Measurements from ENCODE around the gene EHD2. TPM values are rescaled to one million over a fixed set of nuclear protein-coding genes. Genes with fewer than 3 reads are reported as not detected.
A peak's percentile ranks its signal among the peaks of the same experiment; 100 is the strongest.
"Not testable (repeated sequence)": the region's sequence is repeated elsewhere in the genome, so short reads cannot be mapped to it uniquely, and the experiment has no call there.

The EHD2 gene
- polyA plus RNA-seq, 4 donors, result 28.4 to 44.3 (median 35.6) TPM

- DNase-seq (ENCODE audit: low read depth in 4 of 4, low spot score in 2 of 4), result peak; percentile 91 to 96 (median 92)
These were observed 32.0 kb downstream of the EHD2 start, which contains the start of gene NOP53 for GRCh38 chr19:47745010-47745901. Gene NOP53, plus strand, starts transcription at chr19:47745546. Its CDS starts 14 bp downstream, at chr19:47745560.

GRCh38 chr19:47746129-47746528 is 32.9 kb downstream of the EHD2 start:
- not testable (repeated sequence) for DNase-seq (ENCODE audit: low read depth in 4 of 4, low spot score in 2 of 4)

GRCh38 chr19:47749326-47749725 is 36.1 kb downstream of the EHD2 start:
- DNase-seq (ENCODE audit: low read depth in 4 of 4, low spot score in 2 of 4), result no peak

- no peak for DNase-seq (ENCODE audit: low read depth in 4 of 4, low spot score in 2 of 4)
These were observed 37.5 kb downstream of the EHD2 start for GRCh38 chr19:47750752-47751151.

GRCh38 chr19:47752440-47753211 is 39.4 kb downstream of the EHD2 start:
- no peak for DNase-seq (ENCODE audit: low read depth in 4 of 4, low spot score in 2 of 4)

GRCh38 chr19:47754206-47755064 is 41.2 kb downstream of the EHD2 start:
- no peak for DNase-seq (ENCODE audit: low read depth in 4 of 4, low spot score in 2 of 4)

GRCh38 chr19:47755065-47755761 is 42.0 kb downstream of the EHD2 start:
- DNase-seq (ENCODE audit: low read depth in 4 of 4, low spot score in 2 of 4), result no peak

- DNase-seq (ENCODE audit: low read depth in 4 of 4, low spot score in 2 of 4), result no peak
These were observed 42.8 kb downstream of the EHD2 start for GRCh38 chr19:47755762-47756626.

GRCh38 chr19:47756627-47756929 is 43.4 kb downstream of the EHD2 start:
- no peak for DNase-seq (ENCODE audit: low read depth in 4 of 4, low spot score in 2 of 4)

- DNase-seq (ENCODE audit: low read depth in 4 of 4, low spot score in 2 of 4), result no peak
These were observed 43.9 kb downstream of the EHD2 start for GRCh38 chr19:47756953-47757608.

- DNase-seq (ENCODE audit: low read depth in 4 of 4, low spot score in 2 of 4), result no peak
These were observed 44.6 kb downstream of the EHD2 start for GRCh38 chr19:47757617-47758442.

- no peak for DNase-seq (ENCODE audit: low read depth in 4 of 4, low spot score in 2 of 4)
These were observed 45.2 kb downstream of the EHD2 start for GRCh38 chr19:47758443-47758804.

- DNase-seq (ENCODE audit: low read depth in 4 of 4, low spot score in 2 of 4), result no peak
These were observed 47.4 kb downstream of the EHD2 start for GRCh38 chr19:47760632-47760999.

- DNase-seq (ENCODE audit: low read depth in 4 of 4, low spot score in 2 of 4), result no peak
These were observed 48.3 kb downstream of the EHD2 start for GRCh38 chr19:47761566-47761965.

- DNase-seq (ENCODE audit: low read depth in 4 of 4, low spot score in 2 of 4), result no peak
These were observed 48.9 kb downstream of the EHD2 start for GRCh38 chr19:47762151-47762550.

- no peak for DNase-seq (ENCODE audit: low read depth in 4 of 4, low spot score in 2 of 4)
These were observed 49.5 kb downstream of the EHD2 start for GRCh38 chr19:47762615-47763308.

GRCh38 chr19:47764705-47765104 is 51.5 kb downstream of the EHD2 start:
- DNase-seq (ENCODE audit: low read depth in 4 of 4, low spot score in 2 of 4), result not testable (repeated sequence)
